Activated naive CD8-positive, alpha-beta T cell (primary cell): ENCODE data around the gene COX6B2.

ENCODE experiments used
- H3K27ac Mint-ChIP-seq: one replicate; pipeline ENCODE4 v1.8.0; 2021; ENCODE audit warnings: mixed read lengths
- H3K27me3 Mint-ChIP-seq: one replicate; pipeline ENCODE4 v1.8.0; 2021; ENCODE audit warnings: mixed read lengths
- H3K36me3 Mint-ChIP-seq: one replicate; pipeline ENCODE4 v1.8.0; 2021; ENCODE audit warnings: mixed read lengths
- H3K4me1 Mint-ChIP-seq: one replicate; pipeline ENCODE4 v1.8.0; 2021; ENCODE audit warnings: low read depth, mixed read lengths
- H3K4me3 Mint-ChIP-seq: one replicate; pipeline ENCODE4 v1.8.0; 2021; ENCODE audit warnings: mild to moderate bottlenecking, mixed read lengths
- H3K9me3 Mint-ChIP-seq: one replicate; pipeline ENCODE4 v1.8.0; 2021; ENCODE audit warnings: low read depth, mixed read lengths

The COX6B2 gene

DNA sequence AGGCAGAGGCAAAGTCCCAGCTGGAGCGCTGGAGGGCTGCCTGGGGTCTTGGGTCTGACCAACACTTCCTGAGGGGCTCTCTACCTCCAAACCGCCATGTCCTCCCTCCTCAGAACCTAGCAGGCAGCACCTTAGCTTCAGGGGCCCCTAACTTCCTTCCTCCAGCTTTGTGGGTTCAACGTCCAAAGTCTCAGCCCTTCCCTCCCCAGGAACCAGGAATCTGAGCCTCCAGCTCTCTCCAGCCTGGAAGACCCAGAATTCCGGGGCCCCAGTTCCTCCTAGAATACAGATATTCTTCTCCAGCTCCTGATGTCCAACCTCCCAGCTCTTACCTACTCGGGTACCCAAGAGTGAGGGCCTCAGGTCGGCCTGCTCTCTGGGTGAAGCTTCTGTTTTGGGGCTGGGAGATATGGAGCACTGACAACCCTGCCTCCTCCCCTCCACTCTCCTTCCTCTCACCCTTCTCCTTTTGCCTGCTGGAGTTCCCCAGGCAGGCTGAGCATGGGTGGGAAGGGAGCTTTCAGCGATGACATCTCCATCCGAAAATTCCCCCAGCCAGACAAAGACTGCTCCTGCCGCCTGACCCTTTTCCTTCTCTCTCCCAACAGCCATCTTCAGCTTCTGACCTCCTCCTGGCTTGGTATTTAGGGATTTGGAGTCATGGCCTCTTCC is 32.9 kb downstream of the COX6B2 start:
- no peak overlapping the region for H3K27ac Mint-ChIP-seq
- H3K36me3 Mint-ChIP-seq, result no peaks in the 10 kb centered on the region

DNA sequence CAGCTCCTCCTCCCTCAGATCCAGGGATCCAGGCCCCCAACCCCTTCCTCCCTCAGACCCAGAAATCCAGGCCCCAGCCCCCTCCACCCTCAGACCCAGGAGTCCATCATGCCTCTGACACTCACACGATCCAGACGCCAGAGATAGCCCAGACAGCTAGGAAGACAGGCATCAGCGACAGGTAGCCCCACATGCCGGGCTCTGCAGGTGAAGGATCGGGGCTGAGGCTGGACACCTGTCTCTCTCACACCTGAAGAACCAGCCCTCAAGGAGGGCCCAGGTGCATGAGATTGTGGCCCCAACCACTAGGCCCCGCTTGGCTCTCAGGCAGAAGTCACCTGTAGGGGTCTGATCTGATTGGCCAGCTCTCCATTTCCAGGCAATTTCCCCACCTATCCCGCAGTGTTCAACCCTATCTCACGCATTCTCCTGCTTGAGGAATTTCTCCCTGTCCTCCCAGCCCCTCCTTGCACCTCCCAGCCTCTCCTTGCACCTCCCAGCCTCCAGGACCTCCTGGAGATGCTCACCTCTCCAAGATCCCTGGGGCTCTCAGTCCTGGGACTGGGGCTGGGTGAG is 33.6 kb downstream of the COX6B2 start:
- Mint-ChIP-seq H3K4me1 (no peaks in the 10 kb centered on the region), H3K36me3 (no peaks in the 10 kb centered on the region), H3K27me3 (no peaks in the 10 kb centered on the region), H3K9me3 (no peaks in the 10 kb centered on the region), H3K4me3 (no peak overlapping the region), H3K27ac (no peak overlapping the region)

More for the DNA sequence above, 32.9 kb downstream of the COX6B2 start:
- Mint-ChIP-seq H3K9me3 (no peaks in the 10 kb centered on the region), H3K27me3 (no peaks in the 10 kb centered on the region), H3K4me3 (no peak overlapping the region), H3K4me1 (no peaks in the 10 kb centered on the region)

GRCh38 chr19:55319785-55320184 is 34.7 kb downstream of the COX6B2 start:
- H3K36me3 Mint-ChIP-seq, result no peaks in the 10 kb centered on the region
- no peaks in the 10 kb centered on the region for H3K9me3 Mint-ChIP-seq
- no peaks in the 10 kb centered on the region for H3K4me1 Mint-ChIP-seq
- H3K27ac Mint-ChIP-seq, result no peak overlapping the region
- no peak overlapping the region for H3K4me3 Mint-ChIP-seq
- no peaks in the 10 kb centered on the region for H3K27me3 Mint-ChIP-seq

GRCh38 chr19:55316646-55317045 is 37.9 kb downstream of the COX6B2 start:
- no peaks in the 10 kb centered on the region for H3K36me3 Mint-ChIP-seq
- H3K27ac Mint-ChIP-seq, result no peak overlapping the region
- no peak overlapping the region for H3K4me3 Mint-ChIP-seq
- H3K27me3 Mint-ChIP-seq, result no peaks in the 10 kb centered on the region
- no peaks in the 10 kb centered on the region for H3K9me3 Mint-ChIP-seq
- H3K4me1 Mint-ChIP-seq, result no peaks in the 10 kb centered on the region

DNA sequence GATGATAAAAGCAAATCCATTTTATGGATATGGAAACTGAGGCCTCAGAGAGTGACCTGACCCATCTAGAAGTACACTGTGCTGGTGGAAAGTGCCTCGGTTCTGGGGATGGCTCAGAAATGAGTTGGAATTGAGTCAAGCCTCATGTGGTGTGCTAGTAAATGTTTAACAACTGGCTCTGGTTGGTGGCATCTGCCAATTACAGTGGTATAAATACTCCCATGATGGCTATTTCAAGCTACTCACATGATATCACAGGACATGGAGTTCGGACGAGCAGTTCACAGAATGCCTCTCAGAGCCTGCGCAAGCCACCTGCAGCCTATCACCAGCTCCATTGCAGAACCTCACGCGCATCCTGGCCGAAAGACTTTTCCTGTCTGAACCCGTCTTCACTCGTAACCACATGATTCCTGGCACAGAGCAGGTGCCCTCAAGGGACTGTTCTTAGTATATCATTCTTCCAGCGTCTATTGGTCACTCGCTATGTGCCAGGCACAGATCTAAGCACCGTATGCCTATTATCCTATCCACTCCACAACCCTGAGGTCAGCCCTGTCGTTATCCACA is 38.5 kb downstream of the COX6B2 start:
- Mint-ChIP-seq H3K36me3 (no peaks in the 10 kb centered on the region), H3K27me3 (no peaks in the 10 kb centered on the region), H3K9me3 (no peaks in the 10 kb centered on the region), H3K27ac (no peak overlapping the region), H3K4me1 (no peaks in the 10 kb centered on the region), H3K4me3 (no peak overlapping the region)

GRCh38 chr19:55314396-55314795 is 40.1 kb downstream of the COX6B2 start:
- Mint-ChIP-seq H3K4me1 (no peaks in the 10 kb centered on the region), H3K9me3 (no peaks in the 10 kb centered on the region), H3K36me3 (no peaks in the 10 kb centered on the region), H3K4me3 (no peak overlapping the region), H3K27ac (no peak overlapping the region), H3K27me3 (no peaks in the 10 kb centered on the region)

- Mint-ChIP-seq H3K4me1 (no peaks in the 10 kb centered on the region), H3K9me3 (no peaks in the 10 kb centered on the region), H3K36me3 (no peaks in the 10 kb centered on the region), H3K4me3 (no peak overlapping the region), H3K27me3 (no peaks in the 10 kb centered on the region), H3K27ac (no peak overlapping the region)
Observed at GRCh38 chr19:55312621-55313512, 41.7 kb downstream of the COX6B2 start.

- Mint-ChIP-seq H3K27ac (no peak overlapping the region), H3K4me3 (no peak overlapping the region), H3K9me3 (no peaks in the 10 kb centered on the region), H3K27me3 (no peaks in the 10 kb centered on the region), H3K36me3 (no peaks in the 10 kb centered on the region), H3K4me1 (no peaks in the 10 kb centered on the region)
Observed at GRCh38 chr19:55311797-55312196, 42.7 kb downstream of the COX6B2 start.

DNA sequence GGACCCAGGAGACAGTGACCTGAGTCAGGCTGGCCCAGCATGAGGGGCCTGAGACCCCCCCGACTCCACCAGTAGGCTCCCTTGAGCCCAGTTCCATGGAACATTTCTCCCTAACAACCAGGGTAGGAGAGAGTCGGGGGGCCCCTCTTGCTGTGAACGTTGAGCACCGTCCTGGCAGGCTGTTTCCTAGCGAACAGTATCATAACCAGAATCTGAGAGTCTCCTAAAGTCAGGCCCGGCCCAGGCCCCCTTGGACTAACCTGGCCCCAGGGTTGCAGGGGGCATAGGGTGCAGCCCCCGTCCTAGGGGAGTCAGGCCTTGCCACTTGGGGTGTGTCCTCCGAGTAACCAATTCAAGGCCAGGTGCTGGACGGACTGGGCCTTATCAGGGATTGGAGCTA is 43.1 kb downstream of the COX6B2 start:
- H3K4me3 Mint-ChIP-seq, result no peak overlapping the region
- H3K9me3 Mint-ChIP-seq, result no peaks in the 10 kb centered on the region
- no peaks in the 10 kb centered on the region for H3K27me3 Mint-ChIP-seq
- H3K4me1 Mint-ChIP-seq, result no peaks in the 10 kb centered on the region
- no peak overlapping the region for H3K27ac Mint-ChIP-seq
- H3K36me3 Mint-ChIP-seq, result no peaks in the 10 kb centered on the region

- Mint-ChIP-seq H3K4me3 (no peak overlapping the region), H3K36me3 (no peaks in the 10 kb centered on the region), H3K27me3 (no peaks in the 10 kb centered on the region), H3K27ac (no peak overlapping the region), H3K9me3 (no peaks in the 10 kb centered on the region), H3K4me1 (no peaks in the 10 kb centered on the region)
Observed at GRCh38 chr19:55310498-55310897, 44.0 kb downstream of the COX6B2 start.

GRCh38 chr19:55309448-55309847 is 45.1 kb downstream of the COX6B2 start:
- no peaks in the 10 kb centered on the region for H3K27me3 Mint-ChIP-seq
- H3K4me3 Mint-ChIP-seq, result no peak overlapping the region
- H3K4me1 Mint-ChIP-seq, result no peaks in the 10 kb centered on the region
- no peak overlapping the region for H3K27ac Mint-ChIP-seq
- no peaks in the 10 kb centered on the region for H3K9me3 Mint-ChIP-seq
- no peaks in the 10 kb centered on the region for H3K36me3 Mint-ChIP-seq

GRCh38 chr19:55308281-55308680 is 46.2 kb downstream of the COX6B2 start:
- Mint-ChIP-seq H3K4me1 (no peaks in the 10 kb centered on the region), H3K36me3 (no peaks in the 10 kb centered on the region), H3K9me3 (no peaks in the 10 kb centered on the region), H3K4me3 (no peak overlapping the region), H3K27ac (no peak overlapping the region), H3K27me3 (no peaks in the 10 kb centered on the region)

DNA sequence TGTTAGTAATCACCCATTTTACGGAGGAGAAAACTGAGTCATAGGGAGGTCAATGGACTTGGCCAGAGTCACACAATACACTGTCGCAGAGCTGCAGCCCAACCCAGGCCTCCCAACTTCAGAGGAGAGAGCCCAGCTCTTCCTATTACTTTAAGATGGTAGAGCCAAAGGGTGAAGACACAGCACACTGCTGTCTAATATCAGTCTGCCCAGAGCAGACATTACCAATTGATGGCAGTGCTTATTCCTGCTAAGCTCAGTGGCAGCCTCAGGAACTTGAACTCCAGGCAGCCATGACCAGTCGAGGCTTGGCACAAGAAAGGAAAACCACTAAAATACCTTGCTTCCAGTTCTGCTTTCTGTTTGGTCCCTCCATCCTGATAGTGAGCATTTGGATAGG is 47.8 kb downstream of the COX6B2 start:
- Mint-ChIP-seq H3K9me3 (no peaks in the 10 kb centered on the region), H3K4me1 (peaks cover 2% of the 10 kb centered on the region), H3K27ac (no peak overlapping the region)

GRCh38 chr19:55305983-55306562 is 48.4 kb downstream of the COX6B2 start:
- Mint-ChIP-seq H3K27ac (no peak overlapping the region), H3K9me3 (no peaks in the 10 kb centered on the region), H3K36me3 (no peaks in the 10 kb centered on the region), H3K4me1 (peaks cover 2% of the 10 kb centered on the region), H3K27me3 (no peaks in the 10 kb centered on the region), H3K4me3 (no peak overlapping the region)

More for the DNA sequence above, 47.8 kb downstream of the COX6B2 start:
- no peak overlapping the region for H3K4me3 Mint-ChIP-seq
- no peaks in the 10 kb centered on the region for H3K27me3 Mint-ChIP-seq
- no peaks in the 10 kb centered on the region for H3K36me3 Mint-ChIP-seq

- peaks cover 2% of the 10 kb centered on the region for H3K4me1 Mint-ChIP-seq
- H3K4me3 Mint-ChIP-seq, result no peak overlapping the region
- no peaks in the 10 kb centered on the region for H3K36me3 Mint-ChIP-seq
- no peaks in the 10 kb centered on the region for H3K27me3 Mint-ChIP-seq
- H3K27ac Mint-ChIP-seq, result no peak overlapping the region
- no peaks in the 10 kb centered on the region for H3K9me3 Mint-ChIP-seq
Observed at GRCh38 chr19:55305491-55305890, 49.0 kb downstream of the COX6B2 start.
